SU-DHL-6 (cell line): ENCODE results near the gene CYB5R3.

Experiments used
- H2AFZ ChIP-seq: fragments of 200-600 bp; sonication (generic); 2 replicates; pipeline ENCODE4 v1.6.1; 2014; ENCODE audit warnings: low read depth, mild to moderate bottlenecking, moderate library complexity, mixed read lengths, antibody characterized with exemption, low read length; ENCODE audit not compliant: severe bottlenecking
- H3F3A ChIP-seq: fragments of 200-600 bp; shearing (Covaris generic); 2 replicates; pipeline ENCODE4 v1.6.0; 2016; ENCODE audit warnings: antibody characterized with exemption, mild to moderate bottlenecking; ENCODE audit not compliant: insufficient read depth
- H3K27ac ChIP-seq: fragments of 200-600 bp; sonication (generic); 2 replicates; pipeline ENCODE4 v1.5.1; 2016; ENCODE audit warnings: low read depth, mild to moderate bottlenecking, low read length, moderate library complexity, mixed read lengths
- H3K27me3 ChIP-seq: fragments of 200-600 bp; sonication (generic), shearing (Covaris generic); 2 replicates; pipeline ENCODE4 v1.6.0; 2014; ENCODE audit warnings: mild to moderate bottlenecking, low read length
- H3K36me3 ChIP-seq: fragments of 200-600 bp; sonication (generic); 2 replicates; pipeline ENCODE4 v1.6.1; 2014; ENCODE audit warnings: mild to moderate bottlenecking, low read length, mixed read lengths
- H3K4me2 ChIP-seq: fragments of 300-600, 200-600 bp; shearing (Covaris generic), sonication (generic); 2 replicates; pipeline ENCODE4 v1.6.0; 2014; ENCODE audit warnings: low read length, low read depth, mild to moderate bottlenecking; ENCODE audit not compliant: poor library complexity, severe bottlenecking
- H3K4me3 ChIP-seq: fragments of 200-600 bp; sonication (generic); 2 replicates; pipeline ENCODE4 v1.5.1; 2014; ENCODE audit warnings: antibody characterized with exemption, low read length, mild to moderate bottlenecking, mixed read lengths; ENCODE audit not compliant: insufficient read depth, poor library complexity, severe bottlenecking
- H3K79me2 ChIP-seq: fragments of 200-600 bp; sonication (generic); 2 replicates; pipeline ENCODE4 v1.6.1; 2014; ENCODE audit warnings: mild to moderate bottlenecking, low read length, moderate library complexity; ENCODE audit not compliant: insufficient read depth
- H3K9ac ChIP-seq: fragments of 200-600 bp; sonication (generic); 2 replicates; pipeline ENCODE4 v1.7.0; 2014; ENCODE audit warnings: mild to moderate bottlenecking, low read length
- H3K9me2 ChIP-seq: fragments of 200-600 bp; sonication (generic); replicated peaks from 2 replicates; pipeline ENCODE4 v1.6.1; 2014; ENCODE audit warnings: low read length; ENCODE audit not compliant: insufficient read depth
- H3K9me3 ChIP-seq: fragments of 200-600 bp; sonication (generic); 2 replicates; pipeline ENCODE4 v1.6.1; 2014; ENCODE audit warnings: low read length, mixed read lengths; ENCODE audit not compliant: insufficient read depth
- H4K20me1 ChIP-seq: fragments of 200-600 bp; sonication (generic); 2 replicates; pipeline ENCODE4 v1.6.1; 2014; ENCODE audit warnings: low read depth, mild to moderate bottlenecking, antibody characterized with exemption, low read length, moderate library complexity, mixed read lengths
- EZH2phosphoT487 ChIP-seq: fragments of 200-600 bp; sonication (generic), shearing (Covaris generic); conservative IDR thresholded peaks from 2 replicates; pipeline ENCODE4 v1.6.1; 2018; ENCODE audit warnings: mild to moderate bottlenecking, antibody characterized with exemption, low read length, moderate library complexity, mixed read lengths
- TF ChIP-seq, protein P1 (sequence below): fragments of 200-600 bp; sonication (generic); IDR thresholded peaks from one replicate; pipeline ENCODE4 v1.5.1; 2017; ENCODE audit warnings: antibody characterized with exemption, mild to moderate bottlenecking, low read length, moderate library complexity; ENCODE audit not compliant: insufficient read depth, poor library complexity, severe bottlenecking

The CYB5R3 gene

DNA sequence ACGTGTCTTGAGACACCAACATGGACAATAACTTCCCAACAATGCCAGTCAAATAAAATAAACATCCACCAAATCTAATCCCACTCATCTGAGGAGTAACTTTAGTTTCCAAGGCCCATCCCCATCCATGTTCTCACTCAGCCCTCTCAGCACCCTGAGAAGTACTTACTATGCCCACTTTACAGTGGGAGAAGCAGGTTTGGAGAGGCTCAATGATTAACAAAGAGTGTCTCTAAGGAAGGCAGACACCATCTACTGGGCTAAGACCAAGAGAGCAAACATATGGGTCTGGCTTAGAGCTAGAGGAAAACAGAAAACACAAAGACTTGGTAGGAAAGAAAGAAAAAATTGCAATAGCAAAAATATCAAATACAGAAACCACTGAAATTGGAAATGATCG is 45.8 kb downstream of the CYB5R3 start:
- H3K9me3 ChIP-seq = no peaks in the 10 kb centered on the region
- H3K9ac ChIP-seq = no peak overlapping the region
- no peaks in the 10 kb centered on the region for H3K27me3 ChIP-seq
- H3K4me3 ChIP-seq = no peak overlapping the region
- no peaks in the 10 kb centered on the region for H3F3A ChIP-seq
- peaks cover 72% of the 10 kb centered on the region for H3K79me2 ChIP-seq
- H3K27ac ChIP-seq = no peak overlapping the region
- H3K36me3 ChIP-seq = peaks cover 21% of the 10 kb centered on the region; the same call in 1 of the 2 replicates
- no peaks in the 10 kb centered on the region for H3K9me2 ChIP-seq
- H4K20me1 ChIP-seq = no peaks in the 10 kb centered on the region; the same call in 1 of the 2 replicates
- TF ChIP-seq, protein P1, sequence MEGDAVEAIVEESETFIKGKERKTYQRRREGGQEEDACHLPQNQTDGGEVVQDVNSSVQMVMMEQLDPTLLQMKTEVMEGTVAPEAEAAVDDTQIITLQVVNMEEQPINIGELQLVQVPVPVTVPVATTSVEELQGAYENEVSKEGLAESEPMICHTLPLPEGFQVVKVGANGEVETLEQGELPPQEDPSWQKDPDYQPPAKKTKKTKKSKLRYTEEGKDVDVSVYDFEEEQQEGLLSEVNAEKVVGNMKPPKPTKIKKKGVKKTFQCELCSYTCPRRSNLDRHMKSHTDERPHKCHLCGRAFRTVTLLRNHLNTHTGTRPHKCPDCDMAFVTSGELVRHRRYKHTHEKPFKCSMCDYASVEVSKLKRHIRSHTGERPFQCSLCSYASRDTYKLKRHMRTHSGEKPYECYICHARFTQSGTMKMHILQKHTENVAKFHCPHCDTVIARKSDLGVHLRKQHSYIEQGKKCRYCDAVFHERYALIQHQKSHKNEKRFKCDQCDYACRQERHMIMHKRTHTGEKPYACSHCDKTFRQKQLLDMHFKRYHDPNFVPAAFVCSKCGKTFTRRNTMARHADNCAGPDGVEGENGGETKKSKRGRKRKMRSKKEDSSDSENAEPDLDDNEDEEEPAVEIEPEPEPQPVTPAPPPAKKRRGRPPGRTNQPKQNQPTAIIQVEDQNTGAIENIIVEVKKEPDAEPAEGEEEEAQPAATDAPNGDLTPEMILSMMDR = no peak
- TF ChIP-seq EZH2phosphoT487 = no peak
- H3K4me2 ChIP-seq = no peak overlapping the region
- no peak overlapping the region for H2AFZ ChIP-seq

- H3K9me2 ChIP-seq = no peaks in the 10 kb centered on the region
- no peak overlapping the region for H3K9ac ChIP-seq
- no peaks in the 10 kb centered on the region; the same call in 1 of the 2 replicates for H4K20me1 ChIP-seq
- no peak overlapping the region for H3K4me2 ChIP-seq
- peaks cover 21% of the 10 kb centered on the region; the same call in 1 of the 2 replicates for H3K36me3 ChIP-seq
- H3K27me3 ChIP-seq = no peaks in the 10 kb centered on the region
- H3K4me3 ChIP-seq = no peak overlapping the region
- no peak overlapping the region for H2AFZ ChIP-seq
- no peaks in the 10 kb centered on the region for H3F3A ChIP-seq
- TF ChIP-seq, protein P1 = no peak
- TF ChIP-seq EZH2phosphoT487 = no peak
- no peak overlapping the region for H3K27ac ChIP-seq
- H3K9me3 ChIP-seq = no peaks in the 10 kb centered on the region
- peaks cover 65% of the 10 kb centered on the region for H3K79me2 ChIP-seq
Measured at GRCh38 chr22:42602470-42602869, 46.7 kb downstream of the CYB5R3 start.

DNA sequence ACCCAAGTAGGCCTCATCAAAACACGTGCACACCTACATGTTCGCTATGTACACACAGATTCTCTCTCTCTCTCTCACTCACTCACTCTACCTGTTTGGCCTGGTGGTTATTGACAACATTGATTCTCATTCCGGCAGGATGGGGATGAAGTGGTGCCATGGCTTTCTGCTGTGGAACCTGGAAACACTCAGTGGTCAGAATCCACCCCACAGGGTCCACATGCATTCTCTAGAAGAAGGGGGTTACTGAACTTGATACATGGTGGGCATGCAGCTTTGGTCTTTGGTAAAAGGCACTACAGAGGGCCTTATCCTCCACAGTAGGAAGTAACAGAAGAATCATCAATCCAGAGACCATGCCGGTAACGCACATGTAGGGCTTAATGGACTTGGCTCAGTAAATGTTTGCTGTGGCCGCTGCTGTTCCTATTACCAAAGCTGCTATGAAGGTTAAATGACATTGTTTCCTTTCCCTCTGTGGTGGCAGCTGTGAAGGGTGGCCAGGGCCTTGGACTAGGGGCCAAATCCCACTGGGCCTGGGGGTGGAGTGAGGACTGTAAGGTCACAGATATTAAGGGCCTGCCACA is 47.2 kb downstream of the CYB5R3 start:
- no peak overlapping the region for H3K9ac ChIP-seq
- no peaks in the 10 kb centered on the region for H3F3A ChIP-seq
- no peaks in the 10 kb centered on the region for H3K9me3 ChIP-seq
- TF ChIP-seq, protein P1 = no peak
- no peak for TF ChIP-seq EZH2phosphoT487
- H3K27me3 ChIP-seq = no peaks in the 10 kb centered on the region
- no peaks in the 10 kb centered on the region; the same call in 1 of the 2 replicates for H4K20me1 ChIP-seq
- no peak overlapping the region for H3K4me2 ChIP-seq
- no peak overlapping the region for H2AFZ ChIP-seq
- H3K79me2 ChIP-seq = peaks cover 64% of the 10 kb centered on the region
- no peak overlapping the region for H3K27ac ChIP-seq
- no peak overlapping the region for H3K4me3 ChIP-seq
- H3K36me3 ChIP-seq = peaks cover 21% of the 10 kb centered on the region; the same call in 1 of the 2 replicates
- no peaks in the 10 kb centered on the region for H3K9me2 ChIP-seq
